Ammon's horn (tissue), 1 donor: ENCODE measurements around the gene PGLYRP1.

Experiments used
- DNase-seq: peaks from one replicate; pipeline ENCODE4 v3.0.0-alpha.2; 2016; ENCODE audit warnings: low spot score

PGLYRP1 gene, protein sequence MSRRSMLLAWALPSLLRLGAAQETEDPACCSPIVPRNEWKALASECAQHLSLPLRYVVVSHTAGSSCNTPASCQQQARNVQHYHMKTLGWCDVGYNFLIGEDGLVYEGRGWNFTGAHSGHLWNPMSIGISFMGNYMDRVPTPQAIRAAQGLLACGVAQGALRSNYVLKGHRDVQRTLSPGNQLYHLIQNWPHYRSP

DNA sequence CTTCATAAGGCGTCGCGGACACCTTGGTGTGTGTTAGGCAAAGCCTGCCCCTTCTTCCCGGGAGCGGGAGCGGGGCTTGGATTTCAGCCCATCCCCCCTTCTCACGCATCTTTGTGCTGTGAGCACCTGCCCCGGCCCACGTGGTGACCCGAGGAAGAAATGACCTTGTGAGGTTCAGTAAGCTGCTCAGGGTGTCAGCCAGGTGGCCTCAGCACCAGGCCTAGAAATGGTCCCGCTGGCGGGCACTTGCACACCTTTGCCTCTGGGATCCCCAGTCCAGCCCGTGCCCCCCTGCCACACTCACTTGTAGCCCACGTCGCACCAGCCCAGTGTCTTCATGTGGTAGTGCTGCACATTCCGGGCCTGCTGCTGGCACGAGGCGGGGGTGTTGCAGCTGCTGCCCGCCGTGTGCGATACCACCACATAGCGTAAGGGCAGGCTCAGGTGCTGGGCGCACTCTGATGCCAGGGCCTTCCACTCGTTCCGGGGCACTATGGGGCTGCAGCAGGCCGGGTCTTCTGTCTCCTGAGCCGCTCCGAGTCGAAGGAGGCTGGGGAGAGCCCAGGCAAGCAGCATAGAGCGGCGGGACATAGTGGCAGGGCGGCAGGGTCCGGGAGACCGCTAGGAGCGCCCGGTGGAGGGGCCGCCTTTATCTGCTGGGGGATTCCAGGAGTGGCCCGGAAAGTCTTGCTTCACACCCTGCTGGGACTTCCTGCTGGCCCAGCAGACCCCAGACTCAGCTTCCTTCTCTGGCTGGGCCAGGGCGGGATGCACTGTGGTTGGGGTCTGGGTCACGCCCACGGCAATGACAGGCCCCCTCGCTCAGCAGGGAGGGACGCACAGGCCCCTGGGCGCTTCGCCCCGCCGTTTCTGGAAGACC lies at the start of gene PGLYRP1:
Gene PGLYRP1 (minus strand): TSS at position 623 of the 880 bp plus-strand sequence. CDS start 32 bp downstream, at position 591.
- no peak for DNase-seq

DNA sequence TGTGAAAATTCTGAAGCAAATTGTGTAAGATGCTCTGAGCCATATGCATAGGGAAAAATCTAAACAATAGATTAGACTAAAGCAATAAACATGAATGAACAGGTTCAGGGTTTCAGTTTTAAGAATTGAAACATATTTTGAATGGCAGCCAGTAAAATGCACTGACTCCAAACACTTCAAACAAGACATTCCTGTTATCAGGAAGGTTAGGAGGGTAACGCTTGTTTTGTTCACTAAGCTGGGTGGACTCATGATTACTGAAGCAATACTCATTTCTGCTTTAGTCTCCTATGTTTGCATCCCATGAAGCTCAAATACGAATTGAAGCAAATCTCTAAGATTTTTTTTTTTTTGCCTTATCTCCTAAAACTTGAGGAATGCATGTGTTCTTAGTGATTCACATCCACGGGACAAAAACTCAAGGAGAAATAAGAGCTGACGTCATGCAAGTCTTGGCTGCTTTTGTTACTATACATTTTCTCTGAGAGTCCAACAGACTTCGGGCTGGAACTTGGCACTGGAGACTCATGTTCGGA lies 47.0 kb upstream of the PGLYRP1 start:
- DNase-seq, result no peak

DNA sequence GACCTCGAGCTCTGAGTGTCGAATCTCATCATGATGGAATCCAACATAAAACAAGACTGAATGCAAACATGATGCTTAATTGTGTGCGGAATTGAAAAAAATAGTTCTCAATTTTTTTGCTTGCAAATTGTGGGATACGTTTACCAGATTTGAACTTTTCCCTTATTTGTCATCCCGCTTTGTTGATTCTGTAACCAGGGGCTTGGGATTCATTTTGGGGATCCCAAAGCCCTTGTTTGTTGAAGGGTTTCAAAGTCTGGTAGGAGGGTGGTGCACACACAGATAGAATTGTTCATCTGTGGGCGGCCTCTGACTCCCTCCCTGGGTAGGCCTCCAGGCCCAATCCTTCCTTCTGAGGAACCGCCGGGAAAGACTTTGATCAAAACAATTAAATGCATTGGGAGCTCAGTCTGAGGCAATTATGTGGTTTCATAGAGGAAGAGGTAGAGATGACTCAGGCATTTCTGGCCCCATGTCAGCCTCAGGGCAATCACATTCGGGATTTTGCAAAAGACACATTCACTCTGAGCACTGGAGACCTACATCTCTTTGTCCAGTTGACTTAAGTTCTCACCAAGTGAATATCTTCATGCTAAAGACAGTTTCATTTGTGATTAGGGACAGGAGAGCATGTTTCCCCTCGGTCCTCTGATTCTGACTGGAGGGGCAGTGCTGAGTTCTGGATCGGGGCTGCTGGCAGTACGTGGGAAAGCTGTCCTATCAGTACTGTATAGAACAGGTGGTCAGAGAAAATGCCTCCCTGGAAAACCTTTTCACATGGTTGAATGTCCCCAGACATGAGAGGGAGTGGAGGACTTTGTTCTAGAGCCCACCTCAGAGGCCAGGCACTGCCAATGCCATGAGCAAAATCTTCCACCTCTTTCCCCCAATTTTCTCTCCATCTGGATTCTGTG lies 45.7 kb upstream of the PGLYRP1 start:
- DNase-seq, result no peak

DNA sequence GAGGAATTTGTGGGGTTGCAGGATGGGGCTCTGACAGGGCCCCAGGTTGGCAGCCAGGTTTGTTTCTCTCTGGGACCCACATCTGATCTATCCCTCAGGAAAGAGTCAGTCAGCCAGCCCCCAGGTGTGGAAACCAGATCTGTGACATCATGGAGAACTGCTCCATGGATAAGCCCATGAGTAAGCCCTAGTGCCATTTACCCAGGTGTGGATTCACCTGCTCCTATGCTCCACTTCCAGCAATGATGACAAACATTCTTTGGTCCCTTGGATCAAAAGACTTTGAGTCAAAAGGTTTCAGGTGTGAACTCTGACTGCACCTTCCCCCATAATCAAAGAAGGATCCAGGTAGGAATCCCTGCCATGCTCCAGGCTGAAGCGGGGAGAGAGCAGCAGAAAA lies 44.8 kb upstream of the PGLYRP1 start:
- DNase-seq, result no peak

DNA sequence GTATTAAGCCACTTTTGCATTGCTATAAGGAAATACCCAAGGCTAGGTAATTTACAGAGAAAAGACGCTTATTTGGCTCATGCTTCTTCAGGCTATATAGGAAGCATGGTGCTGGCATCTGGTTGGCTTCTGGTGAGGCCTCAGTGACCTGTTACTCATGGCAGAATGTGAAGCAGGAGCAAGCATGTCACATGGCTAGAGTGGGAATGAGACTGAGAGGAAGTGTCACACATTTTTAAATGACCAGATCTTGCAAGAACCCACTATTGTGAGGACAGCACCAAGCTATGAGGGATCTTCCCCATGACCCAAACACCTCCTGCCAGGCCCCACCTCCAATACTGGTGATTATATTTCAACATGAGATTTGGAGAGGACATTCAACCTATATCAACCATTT lies 43.6 kb upstream of the PGLYRP1 start:
- DNase-seq, result no peak

DNA sequence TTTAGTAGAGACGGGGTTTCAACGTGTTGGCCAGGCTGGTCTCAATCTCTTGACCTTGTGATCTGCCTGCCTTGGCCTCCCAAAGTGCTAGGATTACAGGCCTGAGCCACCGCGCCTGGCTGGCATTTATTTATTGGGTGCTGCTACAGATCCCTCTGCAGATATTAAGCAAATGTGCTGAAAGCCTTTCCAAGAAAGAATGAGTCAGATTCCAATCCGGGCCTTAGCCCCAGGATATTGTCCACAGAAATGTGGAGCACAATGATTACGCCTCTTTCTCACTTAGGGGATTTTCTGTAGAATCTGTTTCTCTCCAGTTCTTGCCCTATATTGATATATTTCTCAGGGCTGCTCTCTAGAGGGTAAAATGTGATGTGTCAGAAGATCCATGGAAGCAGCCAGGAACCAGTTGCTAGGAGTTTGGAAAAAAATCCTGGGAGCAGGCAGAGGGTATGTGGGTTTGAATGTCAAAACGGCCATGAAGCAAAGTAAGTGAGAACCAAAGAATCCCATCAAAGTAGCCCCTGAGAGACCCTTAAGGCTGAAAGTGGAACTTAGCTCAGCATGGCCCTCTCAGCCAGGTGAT lies 42.7 kb upstream of the PGLYRP1 start:
- DNase-seq, result no peak

DNA sequence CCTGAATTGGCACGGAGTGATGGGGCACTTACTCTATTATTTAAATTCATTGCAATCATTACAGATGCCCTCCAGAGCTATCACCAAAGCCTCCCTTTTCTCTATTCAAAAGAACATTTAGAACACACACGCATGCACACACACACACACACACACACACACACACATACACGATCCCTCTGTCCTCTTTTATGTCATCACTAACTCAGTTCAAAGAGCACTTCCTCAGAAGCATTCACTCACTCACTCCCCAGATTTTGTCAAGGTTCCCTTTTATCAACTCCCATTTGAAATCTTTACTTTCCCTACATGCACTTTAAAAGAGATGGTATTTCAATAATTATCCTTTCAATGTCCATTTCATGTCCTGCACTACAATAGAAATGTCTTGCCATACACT lies 40.3 kb upstream of the PGLYRP1 start:
- no peak for DNase-seq

DNA sequence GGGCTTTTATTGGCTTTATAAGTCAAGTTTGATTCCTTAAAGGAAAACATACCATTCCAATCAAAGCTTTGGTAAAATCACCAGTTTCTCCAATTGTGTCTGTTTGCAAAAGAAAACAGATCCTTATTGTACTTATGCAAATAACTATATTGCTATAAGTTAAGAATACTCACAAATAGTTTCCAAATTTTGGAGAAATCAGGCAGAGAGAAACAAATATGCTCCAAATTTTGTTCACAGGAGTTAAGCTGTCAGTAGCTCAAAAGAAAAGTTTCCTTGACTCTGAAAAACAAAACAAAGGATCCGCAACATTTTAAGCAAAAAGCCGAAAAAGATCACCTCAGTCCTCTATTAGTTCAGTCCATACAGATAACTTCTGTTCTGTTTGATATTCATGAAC lies 37.2 kb upstream of the PGLYRP1 start:
- no peak for DNase-seq

DNA sequence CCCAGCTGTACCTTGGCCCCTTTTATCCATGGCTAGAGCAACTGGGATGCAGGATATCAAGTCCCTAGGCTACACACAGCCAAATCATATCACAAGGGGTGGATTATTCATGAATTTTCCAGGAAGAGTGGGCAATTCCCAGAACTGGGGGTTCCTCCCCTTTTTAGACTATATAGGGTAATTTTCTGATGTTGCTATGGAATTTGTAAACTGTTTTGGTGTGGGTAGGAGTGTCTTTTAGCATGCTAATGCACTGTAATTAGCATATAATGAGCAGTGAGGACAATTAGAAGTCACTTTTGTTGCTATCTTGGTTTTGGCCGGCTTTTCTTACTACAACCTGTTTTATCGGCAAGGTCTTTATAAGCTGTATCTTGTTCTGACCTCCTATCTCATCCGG lies 35.9 kb upstream of the PGLYRP1 start:
- no peak for DNase-seq

DNA sequence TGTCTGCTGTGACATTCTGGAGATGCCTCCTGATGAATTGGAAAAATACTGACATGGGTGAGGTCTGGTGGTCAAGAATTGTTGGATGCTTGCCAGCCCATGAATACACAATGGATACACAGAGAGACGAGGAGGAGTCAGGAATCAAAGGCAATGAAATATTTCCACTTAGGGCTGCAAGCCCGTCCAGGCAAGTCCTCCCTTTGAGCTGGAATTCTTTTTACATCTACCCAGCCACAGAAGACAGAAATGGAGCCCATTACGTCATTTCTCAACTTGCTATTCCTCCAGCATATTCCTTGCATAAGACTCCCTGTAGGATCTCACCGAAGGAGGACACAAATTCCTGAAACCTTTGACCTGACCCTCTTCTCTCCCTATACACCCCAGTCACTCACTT lies 33.7 kb upstream of the PGLYRP1 start:
- DNase-seq, result no peak

DNA sequence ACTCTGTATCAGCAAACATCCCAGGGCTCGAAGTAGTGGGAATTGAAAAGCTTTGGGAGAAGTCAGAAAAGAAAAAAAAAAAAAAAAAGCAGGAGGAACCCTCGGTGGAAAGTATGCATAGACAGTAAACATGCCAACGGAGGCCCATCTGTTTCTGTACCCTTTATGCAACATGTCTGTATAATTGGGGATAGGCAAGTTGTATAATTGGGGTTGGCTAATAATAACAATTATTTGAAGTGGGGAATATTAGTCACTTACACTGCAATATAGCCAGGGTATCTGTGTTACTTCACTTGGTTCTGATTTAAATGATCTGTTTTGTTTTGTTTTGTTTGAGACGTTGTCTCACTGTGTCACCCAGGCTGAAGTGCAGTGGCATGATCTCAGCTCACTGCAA lies 30.0 kb upstream of the PGLYRP1 start:
- DNase-seq, result no peak

DNA sequence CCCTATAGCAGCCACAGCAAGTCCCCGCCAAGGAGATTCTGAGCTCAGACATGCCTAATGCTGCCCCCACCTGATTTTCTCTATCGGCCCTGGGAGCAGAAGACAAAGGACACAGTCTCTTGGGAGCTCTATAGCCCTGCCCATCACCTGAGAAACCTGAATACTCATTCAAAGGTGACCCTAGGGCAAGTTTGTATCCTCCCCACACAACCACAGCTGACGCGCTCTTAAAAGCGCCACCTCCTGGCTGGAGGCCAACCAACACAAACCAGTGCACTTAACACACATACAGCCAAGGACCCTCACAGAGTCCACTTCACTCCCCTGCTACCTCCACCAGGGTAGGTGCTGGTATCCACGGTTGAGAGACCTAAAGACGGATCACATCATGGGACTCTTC lies 26.7 kb upstream of the PGLYRP1 start:
- no peak for DNase-seq

DNA sequence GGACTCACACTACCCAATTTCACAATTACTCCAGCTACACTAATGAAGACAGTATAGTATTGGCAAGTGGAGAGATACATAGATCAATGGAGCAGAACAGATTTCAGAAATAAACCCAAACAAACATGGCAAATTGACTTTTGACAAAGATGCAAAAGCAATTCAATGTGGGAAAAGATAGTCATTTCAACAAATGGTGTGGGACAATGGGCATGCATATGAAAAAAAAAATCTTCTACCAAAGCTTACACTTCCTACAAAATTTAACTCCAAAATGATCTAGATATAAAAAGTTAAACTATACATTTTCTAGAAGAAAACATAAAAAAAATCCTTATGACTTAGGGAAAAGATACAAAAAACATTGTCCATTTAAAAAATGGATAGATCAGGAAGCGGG lies 20.7 kb upstream of the PGLYRP1 start:
- no peak for DNase-seq

DNA sequence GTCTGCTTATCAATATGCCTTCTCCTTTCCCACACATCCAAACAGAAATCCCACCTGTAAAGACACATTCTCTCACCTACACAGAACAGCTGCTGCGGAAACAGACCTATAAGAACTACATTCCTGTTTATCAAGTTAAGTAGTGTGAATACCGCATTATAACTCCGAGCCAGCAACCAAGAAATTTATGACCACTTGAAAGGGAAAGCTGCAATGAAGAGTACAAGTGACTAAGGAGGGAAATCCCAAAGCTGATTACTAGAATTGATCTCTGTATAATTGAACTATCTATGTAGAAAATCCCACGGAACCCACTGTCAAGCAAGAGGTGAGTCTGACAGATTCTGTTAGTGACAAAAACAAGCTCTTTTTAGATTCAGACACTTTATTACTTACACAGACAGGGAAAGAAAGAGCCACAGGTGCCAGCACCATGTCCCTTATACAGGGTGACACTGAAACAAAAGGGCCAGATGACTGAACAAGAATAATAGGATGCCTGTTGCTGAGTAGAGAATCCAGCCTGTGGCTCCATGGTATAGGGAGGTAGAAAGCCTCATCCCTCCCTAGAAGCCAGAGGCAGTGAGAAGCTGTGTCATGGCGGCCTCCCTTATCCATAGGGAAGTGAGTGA lies 19.5 kb upstream of the PGLYRP1 start:
- DNase-seq, result no peak

DNA sequence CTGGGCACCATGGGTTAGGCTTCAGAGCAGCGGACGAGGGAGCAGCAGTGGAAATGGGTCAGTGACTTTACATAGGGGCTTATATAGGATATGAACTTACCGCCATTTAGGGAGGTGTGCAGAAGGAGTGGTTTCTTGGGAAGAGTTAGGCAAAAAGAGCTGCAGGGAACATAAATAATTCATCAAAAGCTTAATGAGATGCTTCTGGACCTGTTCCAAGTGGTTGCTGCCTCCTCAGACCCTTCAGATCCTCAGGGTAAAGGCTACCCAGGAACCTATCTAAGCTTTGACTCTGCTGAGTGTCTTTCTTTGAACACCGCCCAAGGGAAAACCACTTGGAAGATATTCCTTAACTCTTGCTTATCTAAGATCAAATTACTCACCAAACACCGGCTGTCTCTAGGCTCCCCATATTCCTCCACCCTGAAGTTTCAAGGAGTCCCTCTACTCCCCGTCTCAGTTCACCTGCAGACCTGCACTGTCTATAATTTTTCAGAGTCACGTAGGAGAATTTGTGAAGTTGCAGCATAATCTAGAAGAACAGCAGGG lies 18.2 kb upstream of the PGLYRP1 start, which contains the start of gene IGFL4:
Gene IGFL4 (minus strand): TSS at position 51 of the 549 bp plus-strand sequence. CDS start 40 bp downstream, at position 11.
- DNase-seq, result no peak

DNA sequence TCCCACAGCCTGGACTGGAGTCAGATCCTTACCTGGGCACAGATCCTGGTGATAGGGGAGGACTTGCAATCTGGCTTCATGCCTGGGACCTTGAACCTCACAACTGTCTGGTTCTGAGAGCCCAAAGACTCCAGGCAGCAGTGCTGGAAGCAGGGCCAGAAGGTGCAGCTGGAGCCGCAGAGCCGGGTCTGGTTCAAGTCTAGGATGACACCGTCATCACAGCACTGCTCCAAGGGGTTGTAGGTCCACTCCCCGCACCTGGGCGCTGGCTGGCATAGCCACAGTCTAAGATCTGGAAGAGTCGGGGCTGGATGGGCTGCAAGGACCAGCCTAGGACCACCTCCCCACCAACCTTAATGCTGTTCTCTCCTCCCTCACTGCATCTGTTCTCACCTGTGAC lies 17.3 kb upstream of the PGLYRP1 start:
- no peak for DNase-seq

DNA sequence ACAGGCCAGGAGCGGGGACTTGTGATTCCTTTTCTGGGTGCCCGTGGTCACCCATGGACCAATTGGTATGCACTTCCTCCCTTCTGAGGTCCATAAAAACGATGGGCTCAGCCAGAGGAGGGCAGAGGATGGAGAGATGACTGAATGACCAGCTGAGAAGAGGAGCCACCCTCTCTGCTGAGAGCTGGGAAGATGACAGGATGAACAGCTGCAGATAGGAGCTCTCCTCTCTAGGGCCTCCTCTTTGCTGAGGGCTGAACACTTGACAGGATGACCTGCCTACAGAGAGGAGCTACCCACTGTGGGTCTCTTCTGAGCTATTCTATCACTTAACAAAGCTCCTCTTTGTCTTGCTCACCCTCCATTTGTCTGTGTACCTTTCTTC lies 13.9 kb upstream of the PGLYRP1 start:
- no peak for DNase-seq

DNA sequence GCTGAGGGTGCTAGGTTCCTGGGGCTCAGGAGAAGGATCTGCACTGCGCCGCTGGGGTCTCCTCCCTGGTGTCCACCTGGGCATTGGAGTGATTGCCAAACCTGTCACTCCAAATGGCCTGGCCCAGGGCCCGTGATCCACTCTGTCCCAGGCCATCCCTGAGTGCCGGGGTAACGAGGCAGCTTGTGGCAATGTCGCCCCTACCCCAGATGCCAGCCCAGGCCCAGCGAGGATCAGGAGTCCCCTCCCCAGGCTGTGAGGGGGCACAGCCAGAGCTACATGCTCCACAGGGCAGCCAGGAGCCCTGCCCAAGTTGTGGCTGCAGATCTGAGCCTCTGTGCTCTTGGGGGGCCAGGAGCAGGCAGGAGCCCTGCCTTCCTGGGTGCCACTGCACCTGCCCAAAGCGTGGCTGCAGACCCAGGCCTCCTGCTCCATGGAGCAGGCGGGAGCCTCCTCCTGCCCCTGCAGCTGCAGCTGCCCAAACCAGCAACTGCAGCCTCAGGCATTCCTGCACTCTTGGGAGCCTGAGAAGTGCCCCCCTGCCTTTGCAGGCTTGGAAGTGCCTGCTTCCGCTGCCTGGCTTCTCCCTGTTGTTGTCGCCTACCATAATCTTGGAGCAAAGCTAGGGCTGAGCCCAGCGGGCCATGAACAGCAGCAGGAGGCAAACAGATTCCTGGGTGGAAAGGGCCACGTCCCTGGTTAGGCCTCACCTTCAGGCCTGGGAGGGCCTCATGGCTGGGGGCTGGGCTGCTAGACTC lies 13.3 kb upstream of the PGLYRP1 start:
- no peak for DNase-seq

DNA sequence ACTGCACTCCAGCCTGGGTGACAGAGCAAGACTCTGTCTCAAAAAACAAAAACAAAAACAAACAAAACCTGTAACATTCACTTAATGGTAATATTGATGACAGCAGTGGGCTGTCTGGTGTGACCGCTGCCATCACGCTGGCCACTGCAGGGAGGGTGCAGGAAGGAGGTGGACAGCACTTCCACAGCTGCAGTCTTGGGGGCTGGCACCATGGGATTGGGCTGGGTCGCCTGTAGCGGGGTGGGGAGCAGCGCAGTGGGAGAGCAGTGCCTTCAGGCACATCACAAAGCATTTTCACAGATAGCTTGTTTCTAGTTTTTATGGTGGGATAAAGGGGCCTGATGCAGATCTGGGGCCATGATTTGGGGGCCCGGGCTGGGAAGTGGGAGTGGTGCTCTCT lies 12.7 kb upstream of the PGLYRP1 start:
- no peak for DNase-seq

DNA sequence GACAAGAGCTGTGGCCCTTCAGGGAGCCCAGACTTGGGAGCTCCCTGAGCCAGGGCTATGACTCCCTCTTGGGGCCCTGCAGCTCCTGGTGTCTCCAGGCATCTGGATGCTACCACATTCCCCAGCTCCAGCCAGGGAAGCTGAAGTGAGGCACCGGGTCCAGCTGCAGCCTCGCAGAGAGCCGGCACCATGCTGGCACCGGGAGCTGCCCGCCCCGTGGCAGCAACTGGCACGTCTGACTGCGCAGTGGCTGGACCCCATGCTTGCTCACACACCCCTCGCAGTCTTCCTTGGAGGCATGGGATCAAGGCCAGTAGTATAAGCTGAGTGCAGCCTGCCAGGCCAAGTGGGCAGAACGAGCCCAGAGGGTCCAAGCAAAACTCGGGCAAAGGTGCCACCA lies 10.5 kb upstream of the PGLYRP1 start:
- DNase-seq, result no peak
